Measurements from ENCODE around the gene USP5.
"Not testable (repeated sequence)": the region's sequence is repeated elsewhere in the genome, so short reads cannot be mapped to it uniquely, and the experiment has no call there.

DNA sequence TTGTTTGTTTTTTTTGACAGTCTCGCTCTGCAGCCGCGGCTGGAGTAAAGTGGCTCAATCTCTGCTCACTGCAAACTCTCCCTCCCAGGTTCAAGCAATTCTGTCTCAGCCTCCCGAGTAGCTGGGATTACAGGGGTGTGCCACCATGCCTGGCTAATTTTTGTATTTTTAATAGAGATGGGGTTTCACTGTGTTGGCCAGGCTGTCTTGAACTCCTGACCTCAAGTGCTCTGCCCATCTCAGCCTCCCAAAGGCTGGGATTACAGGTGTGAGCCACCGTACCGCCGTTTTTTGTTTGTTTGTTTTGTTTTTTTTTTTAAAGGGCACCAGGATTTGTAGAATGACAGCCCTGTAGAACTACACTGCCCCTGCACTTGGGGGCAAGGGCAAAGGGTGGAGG lies 36.8 kb downstream of the USP5 start:
- TF ChIP-seq EP300, POLR2AphosphoS5 (IDR thresholded peaks at IDR 0.05): not testable (repeated sequence)

Measured in upper lobe of left lung (tissue), 4 donors.